ENCODE data around the gene CTTNBP2NL.
"Not testable (repeated sequence)": the region's sequence is repeated elsewhere in the genome, so short reads cannot be mapped to it uniquely, and the experiment has no call there.

Gene CTTNBP2NL

DNA sequence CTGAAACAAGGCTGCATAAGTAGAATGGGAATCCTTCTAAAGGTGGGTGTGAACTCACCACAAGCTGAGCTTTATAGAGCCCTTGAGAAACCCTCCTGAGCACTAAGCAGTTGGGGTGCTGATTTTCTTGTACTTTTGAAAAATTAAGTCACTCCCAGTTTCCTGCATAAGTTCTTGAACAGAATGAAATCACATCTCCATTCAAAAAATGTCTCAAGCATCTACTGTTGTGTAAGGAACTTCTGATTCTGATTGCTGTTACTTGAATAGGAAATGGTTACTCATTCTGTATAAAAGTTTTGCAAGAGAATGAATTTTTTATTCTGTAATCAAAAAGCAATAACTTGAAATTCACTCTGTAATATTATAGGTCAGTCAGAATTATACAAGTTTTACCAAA lies 61.9 kb downstream of the CTTNBP2NL start:
- Mint-ChIP-seq H3K36me3 (no peaks in the 10 kb centered on the region), H3K4me3 (no peak overlapping the region), H3K4me1 (ENCODE audit: low read depth) (no peaks in the 10 kb centered on the region), H3K9me3 (ENCODE audit: low read depth) (no peaks in the 10 kb centered on the region), H3K27ac (no peak overlapping the region), H3K27me3 (peaks cover 2% of the 10 kb centered on the region)

- Mint-ChIP-seq H3K27me3 (peaks cover 2% of the 10 kb centered on the region), H3K36me3 (no peaks in the 10 kb centered on the region), H3K4me3 (no peak overlapping the region), H3K27ac (no peak overlapping the region), H3K4me1 (ENCODE audit: low read depth) (no peaks in the 10 kb centered on the region), H3K9me3 (ENCODE audit: low read depth) (no peaks in the 10 kb centered on the region)
Observed at GRCh38 chr1:112458756-112459155, 62.7 kb downstream of the CTTNBP2NL start.

DNA sequence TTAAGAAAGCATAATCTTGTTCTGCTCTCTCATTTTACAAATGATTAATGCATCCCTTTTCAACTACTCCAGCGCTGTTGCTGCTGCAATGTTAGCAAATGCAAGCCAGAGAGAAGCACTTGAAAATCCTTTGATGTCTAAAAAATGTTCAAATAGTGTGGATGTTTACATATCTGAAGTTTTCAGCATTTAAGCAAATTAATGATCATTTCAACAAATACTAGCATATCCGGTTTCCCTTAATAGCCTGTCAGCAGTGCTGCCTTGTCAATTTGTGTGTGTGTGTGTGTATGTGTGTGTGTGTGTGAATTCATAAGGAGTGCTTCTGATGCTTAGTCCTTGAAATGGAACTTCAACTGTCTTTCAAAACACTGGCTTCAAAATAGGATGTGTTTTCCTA lies 64.6 kb downstream of the CTTNBP2NL start:
- no peak overlapping the region for H3K27ac Mint-ChIP-seq
- H3K9me3 Mint-ChIP-seq (ENCODE audit: low read depth): no peaks in the 10 kb centered on the region
- no peaks in the 10 kb centered on the region for H3K36me3 Mint-ChIP-seq
- H3K27me3 Mint-ChIP-seq: peaks cover under 1% of the 10 kb centered on the region
- peaks cover under 1% of the 10 kb centered on the region for H3K4me1 Mint-ChIP-seq (ENCODE audit: low read depth)
- no peak overlapping the region for H3K4me3 Mint-ChIP-seq

DNA sequence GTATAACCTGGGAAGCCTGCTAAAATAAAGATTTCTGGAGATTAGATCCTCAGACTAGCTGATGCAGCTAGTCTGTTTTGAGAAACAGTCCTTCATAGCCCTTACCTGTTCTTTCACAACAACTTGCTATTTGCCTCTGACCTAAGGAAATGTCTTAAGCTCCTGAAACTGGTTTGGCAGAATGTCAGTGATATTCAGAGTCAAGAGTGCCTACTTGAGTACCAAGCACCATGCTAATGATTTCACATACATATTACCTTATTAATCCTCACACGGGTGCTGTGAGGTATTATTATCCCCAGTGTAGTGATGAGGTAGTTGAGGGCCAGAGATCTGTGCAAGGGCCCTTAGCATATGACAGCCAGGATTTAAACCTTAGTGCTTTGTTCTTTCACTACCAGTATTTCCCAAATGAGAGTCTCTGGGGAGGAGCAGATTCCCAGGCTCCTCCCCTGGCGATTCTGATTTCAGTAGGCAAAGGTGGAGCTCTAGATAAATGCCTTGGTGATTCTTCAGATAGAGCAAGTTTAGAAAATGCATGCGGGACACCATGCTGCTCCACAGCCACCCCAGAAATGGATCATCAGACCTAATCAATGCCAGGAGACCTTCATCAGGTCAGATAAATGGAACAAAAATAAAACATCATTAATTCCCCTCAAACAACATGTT lies 65.3 kb downstream of the CTTNBP2NL start:
- H3K27ac Mint-ChIP-seq: no peak overlapping the region
- H3K4me1 Mint-ChIP-seq (ENCODE audit: low read depth): peaks cover 8% of the 10 kb centered on the region
- no peaks in the 10 kb centered on the region for H3K27me3 Mint-ChIP-seq
- no peaks in the 10 kb centered on the region for H3K9me3 Mint-ChIP-seq (ENCODE audit: low read depth)
- no peak overlapping the region for H3K4me3 Mint-ChIP-seq
- no peaks in the 10 kb centered on the region for H3K36me3 Mint-ChIP-seq

- Mint-ChIP-seq H3K36me3 (no peaks in the 10 kb centered on the region), H3K4me1 (ENCODE audit: low read depth) (peaks cover 9% of the 10 kb centered on the region), H3K27ac (no peak overlapping the region), H3K4me3 (no peak overlapping the region), H3K27me3 (no peaks in the 10 kb centered on the region), H3K9me3 (ENCODE audit: low read depth) (no peaks in the 10 kb centered on the region)
Observed at GRCh38 chr1:112462953-112463279, 66.9 kb downstream of the CTTNBP2NL start.

GRCh38 chr1:112464501-112464900 lies 68.5 kb downstream of the CTTNBP2NL start:
- no peak overlapping the region for H3K4me3 Mint-ChIP-seq
- H3K27me3 Mint-ChIP-seq: no peaks in the 10 kb centered on the region
- peaks cover 9% of the 10 kb centered on the region for H3K4me1 Mint-ChIP-seq (ENCODE audit: low read depth)
- H3K27ac Mint-ChIP-seq: no peak overlapping the region
- H3K36me3 Mint-ChIP-seq: no peaks in the 10 kb centered on the region
- H3K9me3 Mint-ChIP-seq (ENCODE audit: low read depth): no peaks in the 10 kb centered on the region

DNA sequence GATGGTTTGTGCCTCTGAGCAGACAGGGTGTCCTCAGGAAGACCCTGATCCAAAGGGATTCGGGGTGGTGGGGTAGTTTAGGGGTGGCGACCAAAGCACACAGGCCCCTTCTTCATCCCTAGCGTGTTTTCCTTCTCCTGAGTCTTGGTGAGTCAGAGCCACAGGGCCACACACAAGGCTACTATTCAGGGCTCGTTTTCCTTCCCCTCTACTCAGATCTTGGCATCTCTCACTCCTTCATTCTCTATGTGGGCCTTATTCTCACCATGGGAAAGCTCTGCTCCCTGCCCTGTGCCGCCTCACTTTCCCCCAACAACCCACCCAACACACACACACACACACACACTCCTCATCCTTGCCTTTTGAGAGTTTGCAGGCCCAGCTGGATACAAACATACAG lies 69.1 kb downstream of the CTTNBP2NL start:
- Mint-ChIP-seq H3K4me1 (ENCODE audit: low read depth) (peaks cover 9% of the 10 kb centered on the region), H3K27ac (no peak overlapping the region), H3K9me3 (ENCODE audit: low read depth) (no peaks in the 10 kb centered on the region), H3K4me3 (no peak overlapping the region), H3K36me3 (no peaks in the 10 kb centered on the region), H3K27me3 (peaks cover 2% of the 10 kb centered on the region)

- Mint-ChIP-seq H3K27me3 (peaks cover 2% of the 10 kb centered on the region), H3K27ac (peak overlapping the region; percentile 18), H3K4me1 (ENCODE audit: low read depth) (peaks cover 9% of the 10 kb centered on the region), H3K4me3 (peak overlapping the region; percentile 85), H3K36me3 (no peaks in the 10 kb centered on the region), H3K9me3 (ENCODE audit: low read depth) (no peaks in the 10 kb centered on the region)
Observed at GRCh38 chr1:112466078-112466660, 70.2 kb downstream of the CTTNBP2NL start.

GRCh38 chr1:112470324-112470723 lies 74.3 kb downstream of the CTTNBP2NL start:
- not testable (repeated sequence) for H3K9me3 Mint-ChIP-seq (ENCODE audit: low read depth); H3K4me3 Mint-ChIP-seq; H3K27ac Mint-ChIP-seq; H3K36me3 Mint-ChIP-seq; H3K4me1 Mint-ChIP-seq (ENCODE audit: low read depth)
- H3K27me3 Mint-ChIP-seq: peaks cover 19% of the 10 kb centered on the region

DNA sequence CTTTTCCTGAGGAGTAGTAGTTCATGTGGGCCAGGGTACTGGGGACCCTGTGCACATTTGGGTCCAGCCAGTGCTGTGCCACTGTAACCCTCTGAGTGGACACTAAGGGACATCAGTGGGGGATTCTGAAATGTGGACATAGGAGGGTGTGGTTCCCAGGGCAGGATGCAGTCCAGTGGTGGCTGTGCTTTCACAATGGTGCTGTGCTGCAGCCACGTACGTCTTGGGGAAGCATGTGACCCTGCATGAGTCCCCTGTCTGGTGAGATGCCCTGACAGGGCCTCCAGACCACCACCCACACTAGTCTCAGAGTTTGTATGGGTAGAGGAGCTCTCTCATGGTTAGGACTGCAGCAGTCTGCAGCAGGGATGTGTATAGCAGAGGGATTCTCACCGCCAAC lies 75.0 kb downstream of the CTTNBP2NL start:
- H3K4me3 Mint-ChIP-seq: no peak overlapping the region
- H3K4me1 Mint-ChIP-seq (ENCODE audit: low read depth): peaks cover 5% of the 10 kb centered on the region
- peaks cover 6% of the 10 kb centered on the region for H3K9me3 Mint-ChIP-seq (ENCODE audit: low read depth)
- H3K36me3 Mint-ChIP-seq: peaks cover 2% of the 10 kb centered on the region
- H3K27me3 Mint-ChIP-seq: peaks cover 21% of the 10 kb centered on the region
- no peak overlapping the region for H3K27ac Mint-ChIP-seq

GRCh38 chr1:112472142-112472541 lies 76.1 kb downstream of the CTTNBP2NL start:
- Mint-ChIP-seq H3K36me3 (peaks cover 2% of the 10 kb centered on the region), H3K4me3 (no peak overlapping the region), H3K27me3 (peaks cover 23% of the 10 kb centered on the region), H3K9me3 (ENCODE audit: low read depth) (peaks cover 14% of the 10 kb centered on the region), H3K27ac (no peak overlapping the region), H3K4me1 (ENCODE audit: low read depth) (no peaks in the 10 kb centered on the region)

DNA sequence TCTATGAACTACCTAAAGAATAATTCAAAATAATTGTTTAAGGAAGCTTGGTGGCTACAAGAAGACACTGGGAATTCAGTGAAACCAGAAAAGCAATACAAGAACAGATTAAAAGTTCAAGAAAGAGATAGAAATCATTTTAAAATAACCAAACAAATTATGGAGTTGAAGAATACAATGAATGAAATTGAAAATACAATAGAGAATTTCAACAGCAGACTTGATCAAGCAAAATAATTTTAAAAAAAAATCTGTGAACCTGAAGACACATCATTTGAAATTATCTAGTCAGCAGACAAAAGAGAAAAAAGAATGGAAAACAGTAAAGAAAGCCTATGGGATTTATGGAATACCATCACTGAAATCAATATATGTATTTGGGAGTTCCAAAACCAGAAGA lies 81.5 kb downstream of the CTTNBP2NL start:
- H3K9me3 Mint-ChIP-seq (ENCODE audit: low read depth): peaks cover 26% of the 10 kb centered on the region
- H3K27ac Mint-ChIP-seq: no peak overlapping the region
- H3K4me3 Mint-ChIP-seq: no peak overlapping the region
- H3K27me3 Mint-ChIP-seq: peaks cover 24% of the 10 kb centered on the region
- H3K4me1 Mint-ChIP-seq (ENCODE audit: low read depth): no peaks in the 10 kb centered on the region
- peaks cover 9% of the 10 kb centered on the region for H3K36me3 Mint-ChIP-seq

GRCh38 chr1:112478314-112478713 lies 82.3 kb downstream of the CTTNBP2NL start:
- Mint-ChIP-seq H3K27me3 (peaks cover 23% of the 10 kb centered on the region), H3K9me3 (ENCODE audit: low read depth) (peaks cover 26% of the 10 kb centered on the region), H3K4me3 (no peak overlapping the region), H3K27ac (no peak overlapping the region), H3K36me3 (peaks cover 9% of the 10 kb centered on the region), H3K4me1 (ENCODE audit: low read depth) (no peaks in the 10 kb centered on the region)

DNA sequence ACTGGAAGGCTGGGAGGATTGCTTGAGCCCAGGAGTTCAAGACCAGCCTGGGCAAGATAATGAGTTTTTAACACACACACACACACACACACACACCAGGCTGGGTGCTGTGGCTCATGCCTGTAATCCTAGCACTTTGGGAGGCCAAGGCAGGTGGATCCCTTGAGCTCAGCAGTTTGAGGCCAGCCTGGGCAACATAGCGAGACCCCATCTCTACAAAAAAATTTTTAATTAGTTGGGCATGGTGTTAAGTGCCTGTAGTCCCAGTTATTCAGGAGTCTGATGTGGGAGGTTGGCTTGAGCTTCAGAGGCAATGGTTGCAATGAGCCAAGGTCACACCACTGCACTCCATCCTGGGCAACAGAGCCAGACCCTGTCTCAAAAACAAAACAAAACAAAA lies 90.0 kb downstream of the CTTNBP2NL start:
- H3K4me3 Mint-ChIP-seq; H3K4me1 Mint-ChIP-seq (ENCODE audit: low read depth); H3K9me3 Mint-ChIP-seq (ENCODE audit: low read depth); H3K36me3 Mint-ChIP-seq; H3K27ac Mint-ChIP-seq: not testable (repeated sequence)
- peaks cover 17% of the 10 kb centered on the region for H3K27me3 Mint-ChIP-seq

GRCh38 chr1:112487686-112488085 lies 91.7 kb downstream of the CTTNBP2NL start:
- not testable (repeated sequence) for H3K4me1 Mint-ChIP-seq (ENCODE audit: low read depth); H3K9me3 Mint-ChIP-seq (ENCODE audit: low read depth); H3K27ac Mint-ChIP-seq; H3K4me3 Mint-ChIP-seq; H3K36me3 Mint-ChIP-seq
- peaks cover 14% of the 10 kb centered on the region for H3K27me3 Mint-ChIP-seq

DNA sequence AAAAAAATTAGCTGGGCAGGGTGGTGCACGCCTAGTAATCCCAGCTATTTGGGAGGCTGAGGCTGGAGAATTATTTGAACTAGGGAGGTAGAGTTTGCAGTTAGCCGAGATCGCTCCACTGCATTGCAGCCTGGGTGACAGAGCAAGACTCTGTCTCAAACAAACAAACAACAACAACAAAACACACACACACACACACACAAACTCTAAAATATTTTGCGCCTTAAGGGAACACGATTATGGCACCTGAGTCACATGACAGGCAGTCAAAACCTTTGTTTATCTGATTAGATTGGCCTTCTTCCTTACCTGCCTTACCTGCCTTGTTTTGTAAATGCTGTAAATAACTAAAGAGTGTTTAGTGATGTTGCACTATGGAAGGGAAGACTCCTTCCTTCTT lies 92.1 kb downstream of the CTTNBP2NL start:
- Mint-ChIP-seq H3K4me1 (ENCODE audit: low read depth) (no peaks in the 10 kb centered on the region), H3K36me3 (no peaks in the 10 kb centered on the region)

More for the DNA sequence above, 92.1 kb downstream of the CTTNBP2NL start:
- no peaks in the 10 kb centered on the region for H3K9me3 Mint-ChIP-seq (ENCODE audit: low read depth)
- H3K27ac Mint-ChIP-seq: no peak overlapping the region
- peaks cover 14% of the 10 kb centered on the region for H3K27me3 Mint-ChIP-seq
- H3K4me3 Mint-ChIP-seq: no peak overlapping the region
